HG02943 (cell line): ENCODE data around the gene AGFG2.

ENCODE experiments used
- ATAC-seq: cut with Tn5 transposase; IDR thresholded peaks from one replicate; pipeline ENCODE4 v1.9.1; 2021; ENCODE audit warnings: mild to moderate bottlenecking, low read depth, moderate library complexity; ENCODE audit not compliant: unreplicated experiment

AGFG2 gene

DNA sequence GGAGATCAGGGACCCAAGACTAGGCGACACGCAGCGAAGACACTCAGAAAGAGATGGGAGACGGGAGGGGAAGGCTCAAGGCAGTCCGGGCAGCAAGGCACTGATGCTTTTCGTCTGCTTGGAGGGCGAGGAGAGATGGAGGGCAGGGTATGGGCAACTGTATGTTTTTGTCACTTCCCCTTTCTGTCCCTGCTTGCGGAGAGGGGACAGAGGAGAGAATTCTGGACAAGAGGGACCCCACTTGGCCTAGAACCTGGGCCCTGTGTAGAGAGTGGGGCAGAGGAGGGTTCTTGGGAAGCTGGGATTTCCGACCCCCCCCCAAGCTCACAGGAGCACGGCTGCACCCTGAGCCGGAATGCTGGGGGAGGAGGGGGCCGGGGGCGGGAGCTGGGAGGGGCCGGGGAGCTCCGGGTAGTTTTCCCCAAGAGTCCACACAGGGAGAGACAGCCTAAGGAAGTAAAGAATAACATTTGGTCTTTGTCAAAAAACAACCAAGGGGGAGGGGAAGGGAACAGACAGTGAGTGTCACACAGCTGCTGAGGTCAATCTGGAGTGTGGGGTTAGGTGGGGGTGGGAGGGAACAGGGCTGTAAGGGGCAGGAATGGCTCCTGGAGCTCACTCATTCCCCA is 45.2 kb downstream of the AGFG2 start:
- ATAC-seq, result no peak

DNA sequence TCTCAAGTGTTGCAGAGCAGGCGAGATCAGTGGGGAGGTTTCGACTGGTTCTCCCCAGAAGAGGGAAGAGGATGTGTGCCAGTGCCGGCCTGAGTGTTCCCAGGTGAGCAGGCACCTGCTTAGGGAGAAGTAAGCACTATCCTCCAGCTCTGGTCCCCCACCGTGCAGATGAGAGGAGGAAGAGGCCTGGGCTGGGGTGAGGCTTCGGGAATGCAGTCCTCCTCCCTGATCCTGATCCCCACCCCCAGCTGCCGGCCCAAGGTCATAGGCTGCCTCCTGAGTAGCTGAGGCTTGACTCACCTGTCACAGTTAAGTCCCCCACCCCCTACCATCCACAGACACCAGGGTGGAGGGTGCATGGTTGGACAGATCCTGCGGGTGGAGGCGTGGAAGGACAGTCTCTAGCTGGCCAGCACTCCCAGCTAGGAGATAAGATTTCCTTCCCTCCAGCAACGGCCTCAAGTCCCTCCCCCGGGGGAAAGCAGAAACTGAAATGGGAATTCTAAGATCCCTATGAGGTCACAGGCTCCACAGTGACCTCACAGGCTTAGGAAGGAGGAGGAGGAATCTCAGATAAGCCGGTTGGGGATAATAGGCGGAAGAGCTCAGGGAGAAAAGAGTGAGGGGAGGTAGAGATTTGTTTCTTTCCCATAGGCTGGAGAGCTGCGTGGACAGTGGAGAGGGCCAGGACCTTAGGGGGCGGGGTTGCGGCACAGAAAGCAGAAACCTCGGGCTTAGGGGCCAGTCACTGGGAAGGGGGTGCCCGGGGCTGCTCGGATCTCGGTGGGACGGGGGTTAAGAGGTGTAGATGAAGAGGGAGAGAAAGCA is 45.9 kb downstream of the AGFG2 start:
- ATAC-seq, result no peak

DNA sequence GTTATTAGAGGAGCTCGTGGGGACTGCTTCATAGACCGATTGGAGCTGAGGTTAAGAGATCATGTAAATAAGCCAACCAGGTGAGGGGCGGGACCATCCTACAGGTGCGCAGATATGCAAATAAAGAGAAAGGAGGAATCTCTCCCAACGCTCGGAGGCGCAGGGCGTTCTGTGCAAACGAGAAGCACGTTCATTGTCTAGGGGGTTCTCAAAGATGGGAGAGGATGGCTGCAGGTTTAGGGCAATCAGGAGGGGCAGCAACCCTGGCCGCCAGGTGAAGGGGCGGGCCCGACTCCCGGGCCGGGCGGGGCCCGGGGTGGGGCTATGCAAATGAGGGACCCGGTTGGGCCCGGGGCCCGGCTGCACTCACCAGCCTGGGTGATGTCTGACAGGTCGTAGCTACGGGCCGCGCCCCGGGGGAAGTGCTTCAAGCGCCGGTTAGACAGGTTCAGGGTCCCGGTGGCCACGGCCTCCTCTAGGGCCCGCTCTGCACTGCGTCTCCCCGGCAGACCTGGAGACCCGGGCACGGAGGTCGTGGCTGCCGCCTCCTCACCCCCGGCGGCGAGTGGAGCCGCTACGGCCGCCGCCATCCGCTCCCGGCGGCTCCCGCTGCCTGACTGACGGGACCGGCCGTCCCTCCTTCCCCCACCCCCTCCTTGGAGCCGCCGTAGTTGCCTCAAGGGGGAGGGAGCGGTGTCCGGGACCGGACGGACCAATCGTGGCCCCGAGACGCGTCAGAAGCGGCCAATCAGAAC is 46.7 kb downstream of the AGFG2 start, which contains the start of gene LRCH4:
TSS of gene LRCH4 (minus strand) at position 619 of the 755 bp plus-strand sequence. CDS start at position 590, 29 bp downstream.
- ATAC-seq, result no peak

DNA sequence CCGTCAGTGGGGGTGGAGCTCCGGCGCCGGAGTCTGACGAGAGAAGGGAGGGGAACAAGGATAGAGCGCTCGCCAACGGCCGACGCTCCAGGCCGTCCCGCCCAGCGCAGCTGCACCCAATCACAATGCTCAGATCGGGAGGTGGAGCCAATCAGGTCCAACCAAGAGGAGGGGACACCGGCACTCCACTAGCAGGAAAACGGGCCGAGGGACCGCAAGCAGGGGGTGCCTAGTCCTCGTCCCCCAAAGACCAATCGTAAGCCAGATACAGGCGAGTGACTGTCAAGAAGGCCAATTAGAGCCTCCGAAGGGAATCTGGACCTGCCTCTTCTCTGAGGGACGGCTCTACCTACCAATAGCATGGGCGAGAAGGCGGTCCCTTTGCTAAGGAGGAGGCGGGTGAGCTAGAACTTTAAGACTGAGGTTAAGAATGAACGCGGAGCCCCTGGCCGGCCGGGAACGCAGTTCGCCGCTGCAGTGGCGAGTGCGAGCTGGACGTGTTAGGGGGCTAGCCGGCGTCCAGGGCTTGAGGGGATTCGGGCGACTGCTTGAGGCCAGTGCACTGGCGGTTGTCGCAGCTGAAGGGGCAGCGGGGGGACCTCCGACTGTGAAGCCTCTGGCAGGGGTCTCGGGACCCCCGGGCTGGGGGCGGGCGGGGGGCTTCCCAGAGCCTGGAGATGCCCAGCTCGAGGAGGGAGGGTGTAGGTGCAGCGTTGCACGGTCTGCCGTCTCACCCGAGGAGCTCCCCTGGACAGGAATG is 47.4 kb downstream of the AGFG2 start, which contains the start of gene FBXO24:
TSS of gene FBXO24 (plus strand) at position 63 of the 760 bp plus-strand sequence. CDS start at position 361, 298 bp downstream.
- peak; percentile 83 for ATAC-seq

DNA sequence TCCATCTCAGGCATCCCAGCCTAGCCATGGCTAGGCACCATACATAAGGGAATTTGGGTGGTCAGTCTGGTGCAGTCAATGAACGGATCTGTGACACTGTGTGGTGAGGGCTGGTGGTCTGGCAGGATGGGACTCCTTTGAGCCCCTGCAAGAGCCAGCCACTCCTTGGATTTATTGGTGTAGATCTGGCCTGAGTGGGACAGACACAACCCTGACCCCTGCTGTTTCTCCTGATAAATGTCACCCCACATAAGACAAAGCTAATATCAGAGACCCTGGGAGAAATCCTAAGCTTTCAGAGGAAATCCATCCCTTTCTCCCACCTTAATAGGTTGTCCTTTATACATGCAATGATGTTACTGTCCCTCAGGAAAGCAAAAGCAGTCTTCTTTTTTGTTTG is 49.4 kb downstream of the AGFG2 start:
- no peak for ATAC-seq

DNA sequence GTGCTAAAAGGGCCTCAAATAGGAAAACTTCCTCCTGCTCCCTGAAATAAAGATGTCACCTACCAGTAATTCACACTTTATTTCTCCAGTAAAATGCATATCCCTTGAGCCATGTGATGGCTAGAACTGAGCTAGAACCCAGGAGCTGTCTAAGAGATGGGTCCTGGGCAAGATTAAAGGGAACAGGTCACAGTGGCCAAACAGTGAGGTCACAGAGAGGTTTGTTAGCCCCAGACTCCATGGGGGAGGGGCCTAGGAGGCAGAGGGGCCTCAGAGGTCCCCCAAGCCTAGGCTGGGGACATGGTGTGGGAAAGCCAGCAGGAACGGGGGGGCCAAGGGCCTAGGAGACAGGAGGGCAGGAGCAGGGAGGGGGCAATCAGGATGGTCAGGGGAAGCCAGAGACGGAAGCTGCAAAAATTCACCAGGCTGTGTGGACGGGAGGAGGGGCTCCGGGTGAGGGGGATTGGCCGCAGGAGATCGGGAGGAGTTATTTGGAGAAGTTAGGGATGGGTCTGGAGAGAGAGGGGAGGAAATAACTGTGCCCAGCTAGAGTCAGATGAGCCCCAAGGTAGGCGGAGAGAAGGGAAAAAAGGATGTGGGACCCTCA is 50.4 kb downstream of the AGFG2 start:
- ATAC-seq, result no peak

DNA sequence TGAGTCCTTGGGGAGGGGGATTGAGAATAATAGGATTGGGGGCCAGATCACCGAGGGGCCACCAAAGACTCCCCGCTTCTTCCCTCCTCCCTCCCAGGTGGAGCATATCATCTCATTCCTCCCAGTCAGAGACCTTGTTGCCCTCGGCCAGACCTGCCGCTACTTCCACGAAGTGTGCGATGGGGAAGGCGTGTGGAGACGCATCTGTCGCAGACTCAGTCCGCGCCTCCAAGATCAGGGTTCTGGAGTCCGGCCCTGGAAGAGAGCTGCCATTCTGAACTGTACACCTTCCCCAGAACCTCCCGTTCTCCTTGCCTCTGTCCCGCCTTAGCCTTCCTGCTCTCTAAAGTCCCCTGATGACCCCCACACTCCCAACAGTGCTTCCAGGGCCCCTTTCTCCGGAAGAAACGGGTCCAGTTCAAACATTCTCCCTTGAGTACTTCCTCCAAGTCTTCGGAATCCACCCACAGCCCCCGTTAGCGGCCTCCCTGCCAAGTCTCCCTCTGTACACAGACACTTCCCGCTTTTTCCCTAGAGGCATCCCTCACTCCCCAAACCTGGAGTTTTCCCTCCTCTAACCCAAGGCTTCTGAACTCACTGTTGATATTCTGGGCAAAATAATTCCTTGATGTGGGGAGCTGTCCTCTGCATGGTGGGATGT is 51.2 kb downstream of the AGFG2 start:
- no peak for ATAC-seq

DNA sequence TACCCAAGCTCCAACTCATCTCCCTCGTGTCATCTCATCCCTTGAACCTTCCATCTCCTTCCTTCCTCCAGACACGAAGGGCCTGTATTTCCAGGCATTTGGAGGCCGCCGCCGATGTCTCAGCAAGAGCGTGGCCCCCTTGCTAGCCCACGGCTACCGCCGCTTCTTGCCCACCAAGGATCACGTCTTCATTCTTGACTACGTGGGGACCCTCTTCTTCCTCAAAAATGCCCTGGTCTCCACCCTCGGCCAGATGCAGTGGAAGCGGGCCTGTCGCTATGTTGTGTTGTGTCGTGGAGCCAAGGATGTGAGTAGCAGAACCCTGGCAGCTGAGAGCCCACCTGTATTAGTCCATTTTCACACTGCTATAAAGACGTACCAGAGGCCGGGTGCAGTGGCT is 52.6 kb downstream of the AGFG2 start:
- ATAC-seq, result no peak

DNA sequence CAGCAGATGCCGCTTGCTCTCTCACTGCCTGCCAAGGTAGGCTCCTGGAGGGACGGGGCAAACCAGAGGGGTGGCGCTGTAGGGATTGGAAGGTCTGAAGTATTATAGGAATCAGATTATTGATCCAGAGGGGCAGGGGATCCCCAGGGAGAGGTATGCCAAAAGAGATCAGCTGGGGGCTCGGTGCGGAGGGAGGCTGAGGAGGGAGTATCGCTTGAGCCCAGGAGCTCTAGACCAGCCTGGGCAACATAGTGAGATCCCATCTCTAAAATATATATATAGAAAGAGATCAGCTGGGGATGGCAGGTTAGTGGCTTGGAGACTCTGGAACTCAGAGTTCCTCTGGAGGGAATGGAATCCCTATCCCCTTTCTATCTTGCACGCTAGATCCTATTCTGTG is 56.2 kb downstream of the AGFG2 start:
- no peak for ATAC-seq

DNA sequence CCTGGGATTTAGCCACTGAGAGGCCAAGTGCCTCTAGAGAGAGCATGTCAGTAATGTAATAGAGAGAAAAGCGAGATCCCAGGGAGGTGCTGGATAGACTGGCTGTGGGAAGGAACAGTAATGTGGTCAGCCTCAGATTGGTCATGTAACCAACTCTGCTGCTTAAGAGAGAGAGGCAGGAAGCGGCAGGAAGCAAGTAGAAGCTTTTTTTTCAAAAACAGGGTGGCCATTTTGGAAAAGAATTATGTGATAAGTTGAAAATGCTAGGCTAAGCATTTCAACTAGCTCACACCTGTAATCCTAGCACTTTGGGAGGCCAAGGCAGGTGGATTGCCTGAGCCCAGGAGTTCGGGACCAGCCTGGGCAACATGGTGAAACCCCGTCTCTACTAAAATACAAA is 59.4 kb downstream of the AGFG2 start:
- ATAC-seq, result no peak

DNA sequence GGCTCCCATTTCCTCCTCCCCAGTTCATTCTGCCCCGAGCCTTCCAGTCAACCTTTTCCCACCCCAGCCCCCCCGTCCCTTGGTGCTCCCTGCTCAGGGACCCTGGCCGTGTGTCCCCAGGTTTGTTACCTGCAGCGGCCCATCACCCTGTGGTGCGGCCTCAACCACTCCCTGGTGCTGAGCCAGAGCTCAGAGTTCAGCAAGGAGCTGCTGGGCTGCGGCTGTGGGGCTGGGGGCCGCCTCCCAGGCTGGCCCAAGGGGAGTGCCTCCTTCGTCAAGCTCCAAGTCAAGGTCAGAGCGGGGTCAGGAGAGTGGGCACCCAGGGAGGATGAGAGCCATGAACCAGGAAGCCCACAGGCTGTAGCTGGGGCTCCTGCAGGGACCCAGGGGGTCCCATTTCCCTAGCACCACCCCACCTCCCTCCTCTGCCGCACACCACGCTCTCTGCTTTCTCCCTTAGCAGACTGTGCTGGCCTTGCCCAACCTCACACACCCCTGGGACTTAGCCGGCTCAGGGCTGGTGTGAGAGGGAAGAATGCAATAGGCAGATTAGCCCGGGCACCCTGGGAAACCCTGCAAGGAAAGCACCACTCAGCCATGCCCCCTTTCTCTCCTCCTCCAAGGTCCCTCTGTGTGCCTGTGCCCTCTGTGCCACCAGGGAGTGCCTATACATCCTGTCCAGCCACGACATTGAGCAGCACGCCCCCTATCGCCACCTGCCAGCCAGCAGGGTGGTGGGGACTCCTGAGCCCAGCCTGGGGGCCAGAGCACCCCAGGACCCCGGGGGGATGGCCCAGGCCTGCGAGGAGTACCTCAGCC is 61.1 kb downstream of the AGFG2 start:
- no peak for ATAC-seq

DNA sequence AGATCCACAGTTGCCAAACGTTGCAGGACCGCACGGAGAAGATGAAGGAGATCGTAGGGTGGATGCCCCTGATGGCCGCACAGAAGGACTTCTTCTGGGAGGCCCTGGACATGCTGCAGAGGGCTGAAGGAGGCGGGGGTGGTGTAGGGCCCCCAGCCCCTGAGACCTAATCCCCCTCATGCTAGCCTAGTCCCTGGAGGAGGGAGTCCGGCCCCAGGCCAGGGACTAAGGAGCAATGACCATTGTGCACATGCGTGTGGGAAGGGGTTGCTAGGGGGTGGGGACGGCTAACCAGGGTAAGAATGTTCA is 61.7 kb downstream of the AGFG2 start:
- no peak for ATAC-seq

DNA sequence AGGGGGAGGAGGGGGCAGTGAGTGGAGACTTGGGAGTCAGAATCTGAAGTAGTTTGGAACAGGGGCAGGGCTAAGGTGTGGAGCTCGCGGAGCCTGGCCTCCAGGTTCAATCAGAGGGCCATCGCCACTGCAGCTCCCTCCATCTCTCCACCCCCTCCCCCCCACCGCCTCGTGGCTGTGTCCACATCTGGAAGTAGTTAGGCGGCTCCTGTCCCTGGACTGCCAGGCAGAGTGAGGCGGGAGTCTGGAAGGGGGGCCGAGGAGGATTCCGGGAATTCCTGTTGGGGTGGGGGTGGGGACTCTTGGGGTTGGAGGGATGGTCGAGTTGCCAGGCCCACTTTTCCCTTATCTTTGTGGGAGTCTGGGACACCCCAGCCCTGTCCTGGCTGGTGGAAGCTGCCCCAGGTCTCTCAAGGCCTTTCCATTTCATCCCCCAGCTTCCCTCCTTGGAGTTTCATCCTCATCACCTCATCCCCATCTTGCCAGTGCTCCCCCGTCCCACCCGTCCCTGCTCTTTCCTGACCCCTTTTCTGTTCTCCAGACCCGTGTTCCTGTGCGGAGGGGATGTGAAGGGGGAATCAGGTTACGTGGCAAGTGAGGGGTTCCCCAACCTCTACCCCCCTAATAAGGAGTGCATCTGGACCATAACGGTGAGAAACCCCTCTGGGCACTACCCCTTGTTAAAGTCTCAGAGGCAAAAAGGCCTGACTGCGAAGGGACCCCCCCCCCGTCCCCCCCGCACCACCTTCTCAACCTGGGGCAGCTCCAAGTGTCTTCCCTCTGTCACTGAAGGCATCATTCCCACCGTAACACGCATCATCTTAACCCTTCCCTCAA is 64.1 kb downstream of the AGFG2 start:
- no peak for ATAC-seq

DNA sequence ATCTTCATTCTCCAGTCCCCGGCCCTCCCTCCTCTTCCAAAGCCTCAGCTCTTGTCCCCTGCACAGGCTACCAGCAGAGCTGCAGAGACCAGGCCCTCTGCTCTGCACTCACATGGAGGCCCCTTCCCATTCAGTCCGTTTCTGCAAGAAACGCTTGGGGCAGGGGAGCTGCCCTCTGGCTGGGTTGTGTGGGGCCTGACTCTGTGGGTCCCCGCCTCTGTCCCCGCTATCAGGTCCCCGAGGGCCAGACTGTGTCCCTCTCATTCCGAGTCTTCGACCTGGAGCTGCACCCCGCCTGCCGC is 64.7 kb downstream of the AGFG2 start:
- no peak for ATAC-seq

DNA sequence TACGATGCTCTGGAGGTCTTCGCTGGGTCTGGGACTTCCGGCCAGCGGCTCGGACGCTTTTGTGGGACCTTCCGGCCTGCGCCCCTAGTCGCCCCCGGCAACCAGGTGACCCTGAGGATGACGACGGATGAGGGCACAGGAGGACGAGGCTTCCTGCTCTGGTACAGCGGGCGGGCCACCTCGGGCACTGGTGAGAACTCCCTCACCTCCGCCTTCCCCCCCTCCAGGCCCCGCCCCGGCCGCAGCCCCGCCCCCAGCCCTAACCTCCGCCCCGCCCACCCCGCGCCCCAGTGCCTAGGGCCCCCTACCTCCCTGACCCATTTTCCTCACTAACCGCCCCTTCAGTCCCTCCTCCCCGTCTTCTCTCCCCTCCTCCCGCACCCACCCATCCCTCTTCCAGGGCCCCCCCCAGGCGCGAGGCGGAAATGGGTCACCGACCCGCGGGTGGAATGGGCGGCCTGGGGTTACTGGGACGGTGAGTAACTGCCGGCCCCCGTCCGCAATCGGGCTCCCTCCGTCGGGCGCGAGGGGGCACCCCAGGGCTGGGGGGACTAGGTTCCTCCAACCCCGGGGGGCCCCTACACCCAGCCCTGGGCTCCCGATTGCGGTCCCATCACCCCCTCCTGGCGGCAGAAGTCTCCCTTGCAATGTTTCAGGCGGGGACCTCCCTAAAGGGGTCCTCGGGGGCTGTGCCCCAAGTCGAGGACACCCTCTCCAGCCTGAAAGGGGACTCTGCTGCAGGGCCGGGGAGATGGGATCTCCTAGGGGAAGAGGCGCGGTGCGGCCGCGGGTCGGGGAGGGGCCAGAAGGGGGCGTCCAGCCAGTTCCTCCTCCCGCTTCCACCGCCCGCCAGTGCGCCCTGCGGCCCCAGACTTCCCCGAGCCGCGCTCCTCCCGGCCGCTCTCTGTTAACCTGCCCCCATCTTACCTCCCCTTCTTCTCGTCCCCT is 65.3 kb downstream of the AGFG2 start:
- ATAC-seq, result no peak

DNA sequence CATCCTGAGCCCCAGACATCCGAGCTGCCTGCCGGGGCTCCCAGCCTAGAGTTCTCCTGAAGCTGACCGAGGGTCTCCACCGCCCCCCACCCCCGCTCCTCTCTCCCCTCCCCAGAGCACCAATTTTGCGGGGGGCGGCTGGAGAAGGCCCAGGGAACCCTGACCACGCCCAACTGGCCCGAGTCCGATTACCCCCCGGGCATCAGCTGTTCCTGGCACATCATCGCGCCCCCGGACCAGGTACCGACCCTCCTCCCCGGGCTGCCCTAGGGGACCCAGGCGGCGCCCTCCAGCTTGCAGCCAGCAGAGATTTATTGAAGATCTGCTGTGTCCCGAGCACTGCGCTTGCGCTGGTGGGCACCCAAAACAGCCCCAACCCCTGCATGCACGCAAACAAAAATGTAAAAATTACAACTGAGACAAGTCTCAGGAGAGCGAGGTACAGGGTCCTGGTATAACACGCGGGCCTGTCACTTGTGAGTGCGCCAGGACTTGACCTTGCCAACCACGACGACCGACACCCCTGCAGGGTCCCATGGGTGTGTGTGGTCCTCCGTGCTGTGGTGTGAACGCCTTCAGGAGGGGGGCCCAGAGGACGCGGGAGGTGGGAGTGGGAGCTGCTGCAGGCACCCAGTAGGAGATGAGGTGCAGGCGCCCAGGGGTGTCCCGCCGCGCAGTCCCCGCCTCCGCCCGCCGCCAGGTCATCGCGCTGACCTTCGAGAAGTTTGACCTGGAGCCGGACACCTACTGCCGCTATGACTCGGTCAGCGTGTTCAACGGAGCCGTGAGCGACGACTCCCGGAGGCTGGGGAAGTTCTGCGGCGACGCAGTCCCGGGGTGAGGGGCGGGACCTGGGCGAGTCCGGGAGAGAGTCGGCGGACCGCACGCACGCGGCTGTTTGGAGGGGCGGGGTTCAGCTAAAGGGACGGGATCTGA is 66.2 kb downstream of the AGFG2 start:
- no peak for ATAC-seq
